LHCN-M2 (cell line): ENCODE measurements around the gene CCDC28B. TPM values are rescaled to one million over a fixed set of nuclear protein-coding genes. Genes with fewer than 3 reads are reported as not detected.

Experiments
- DNase-seq: peaks from one replicate; pipeline ENCODE4 v3.0.0-alpha.2; 2012; ENCODE audit warnings: low read depth
- total RNA-seq: library from RNA; depleted of rRNA; stranded (reverse); fragments of >200 nt; gene quantifications from 2 replicates; pipeline ENCODE4 v1.2.3, GENCODE V29; 2014

CCDC28B gene
- total RNA-seq, 1 experiment from 2014 or later: 10.8 TPM

- peak; percentile 87 for DNase-seq
These were observed 21.8 kb downstream of the CCDC28B start, which contains the start of the genes EIF3I and TMEM234 for GRCh38 chr1:32221980-32222755. EIF3I (plus strand) TSS chr1:32222407; CDS start chr1:32222442, 35 bp downstream. TMEM234 (minus strand) TSS chr1:32222353; CDS start chr1:32222322, 31 bp downstream.

GRCh38 chr1:32223683-32224082 is 23.3 kb downstream of the CCDC28B start:
- no peak for DNase-seq

GRCh38 chr1:32224285-32224684 is 23.9 kb downstream of the CCDC28B start:
- DNase-seq: no peak

GRCh38 chr1:32228771-32229170 is 28.4 kb downstream of the CCDC28B start:
- DNase-seq: no peak

GRCh38 chr1:32231843-32232432 is 31.5 kb downstream of the CCDC28B start:
- no peak for DNase-seq

- no peak for DNase-seq
These were observed 32.3 kb downstream of the CCDC28B start for GRCh38 chr1:32232558-32233304.

GRCh38 chr1:32234792-32235191 is 34.4 kb downstream of the CCDC28B start:
- no peak for DNase-seq

- no peak for DNase-seq
These were observed 38.9 kb downstream of the CCDC28B start for GRCh38 chr1:32239337-32239736.

- no peak for DNase-seq
These were observed 39.4 kb downstream of the CCDC28B start for GRCh38 chr1:32239790-32240139.

- peak; percentile 44 for DNase-seq
These were observed 40.0 kb downstream of the CCDC28B start for GRCh38 chr1:32240140-32240951.

- DNase-seq: peak; percentile 71
These were observed 40.8 kb downstream of the CCDC28B start for GRCh38 chr1:32241001-32241763.

- DNase-seq: no peak
These were observed 42.0 kb downstream of the CCDC28B start for GRCh38 chr1:32242341-32242851.

GRCh38 chr1:32246888-32247273 is 46.5 kb downstream of the CCDC28B start, which contains the start of gene FAM167B:
FAM167B (plus strand) TSS chr1:32247222; CDS start chr1:32247422, 200 bp downstream.
- no peak for DNase-seq

GRCh38 chr1:32247452-32247851 is 47.1 kb downstream of the CCDC28B start:
- DNase-seq: no peak

- peak; percentile 51 for DNase-seq
These were observed 47.8 kb downstream of the CCDC28B start for GRCh38 chr1:32247983-32248889.

GRCh38 chr1:32249831-32250525 is 49.6 kb downstream of the CCDC28B start:
- no peak for DNase-seq

- no peak for DNase-seq
These were observed 50.7 kb downstream of the CCDC28B start, which contains the start of gene LCK for GRCh38 chr1:32250893-32251716. LCK (plus strand) TSS chr1:32251265; CDS start chr1:32274330, 23,065 bp downstream.
